ENCODE data around the gene ATR.
"Not testable (repeated sequence)": the region's sequence is repeated elsewhere in the genome, so short reads cannot be mapped to it uniquely, and the experiment has no call there.

The ATR gene

GRCh38 chr3:142578329-142579223 is at the start of gene ATR:
Gene ATR (minus strand): TSS chr3:142578733. CDS start chr3:142578704, 29 bp downstream.
- DNase-seq (ENCODE audit: low spot score) = peak; percentile 95

DNA sequence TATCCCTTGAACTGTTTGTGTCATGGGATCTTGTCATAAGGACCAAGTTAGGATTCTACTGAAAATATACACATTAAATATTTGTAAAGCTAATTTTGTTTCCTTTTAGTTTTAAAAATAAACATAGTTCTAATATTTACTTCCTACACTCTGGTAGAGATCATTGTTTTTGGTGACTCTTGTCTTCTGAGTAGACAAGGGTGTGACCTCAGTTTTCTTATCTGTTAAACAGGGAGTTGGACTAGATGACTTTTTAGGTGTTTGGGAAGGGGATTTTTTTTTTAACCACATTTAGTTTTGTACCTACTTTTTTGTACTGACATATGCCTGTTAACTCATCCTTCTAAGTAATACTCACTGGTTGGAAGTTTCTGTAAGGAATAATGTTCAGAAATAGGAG is 48.4 kb upstream of the ATR start:
- no peak for DNase-seq (ENCODE audit: low spot score)

- no peak for DNase-seq (ENCODE audit: low spot score)
Measured at GRCh38 chr3:142625153-142625440, 46.6 kb upstream of the ATR start.

GRCh38 chr3:142624341-142625152 is 46.0 kb upstream of the ATR start:
- no peak for DNase-seq (ENCODE audit: low spot score)

- no peak for DNase-seq (ENCODE audit: low spot score)
Measured at GRCh38 chr3:142623194-142623593, 44.7 kb upstream of the ATR start.

DNA sequence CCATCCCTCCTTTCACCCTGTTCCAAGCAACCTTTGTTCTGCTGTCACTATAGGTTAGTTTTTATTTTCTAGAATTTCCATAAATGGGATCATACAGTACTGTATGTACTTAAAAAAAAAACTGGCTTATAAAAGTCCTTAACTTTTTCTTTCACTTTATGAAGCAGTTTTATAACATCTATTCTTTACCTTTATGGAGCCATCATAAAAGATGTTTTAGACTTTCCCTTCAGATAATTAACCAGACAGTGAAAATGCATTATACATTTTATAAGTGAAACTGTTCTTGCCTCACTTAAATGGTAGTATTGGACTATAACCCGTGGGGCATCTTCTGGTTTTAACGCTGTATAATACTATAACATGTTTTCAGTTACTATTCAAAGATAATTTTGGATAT is 43.9 kb upstream of the ATR start:
- no peak for DNase-seq (ENCODE audit: low spot score)

DNA sequence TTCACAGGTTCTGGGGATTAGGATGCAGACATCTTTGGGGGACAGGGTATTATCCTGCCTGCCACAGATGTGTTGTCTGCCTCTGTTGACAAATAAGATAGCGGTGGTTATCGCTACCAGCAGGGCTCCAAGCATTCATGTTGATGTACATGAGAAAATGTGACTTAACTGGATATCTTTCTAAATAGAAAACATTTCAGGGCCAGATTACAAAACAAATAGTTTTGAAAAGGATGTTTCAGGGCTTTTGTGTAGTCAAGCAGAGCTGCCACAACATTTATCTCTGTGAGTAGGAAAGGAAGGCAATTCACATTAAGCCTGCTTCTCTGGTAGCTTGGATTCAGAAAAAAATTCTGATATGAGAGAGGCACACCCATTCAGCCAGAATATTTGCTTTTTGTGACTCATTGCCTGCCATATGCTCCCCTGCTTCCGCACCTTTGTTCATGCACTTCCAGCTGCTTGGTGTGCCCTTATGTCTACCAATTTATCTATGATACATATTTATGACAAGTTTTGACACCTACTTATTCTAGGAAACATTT is 40.5 kb upstream of the ATR start:
- peak; percentile 28 for DNase-seq (ENCODE audit: low spot score)

DNA sequence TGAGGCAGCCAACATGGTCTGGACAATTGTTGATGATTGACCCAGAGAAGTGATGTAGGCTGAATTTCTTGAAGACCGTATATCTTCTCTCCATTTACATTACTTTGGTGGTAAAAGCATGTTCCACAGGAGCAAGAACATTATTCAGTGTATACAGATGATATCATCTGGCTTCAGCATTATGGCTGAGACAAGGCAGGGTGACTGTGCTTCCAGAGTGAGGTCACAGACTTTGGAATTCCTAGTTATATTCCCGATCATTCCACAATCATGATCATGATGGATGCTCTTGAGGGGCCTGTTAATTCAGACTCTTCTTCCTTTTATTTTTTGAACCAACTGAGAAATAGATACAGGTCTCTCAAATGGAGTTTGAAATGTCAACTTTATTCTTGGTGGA is 36.6 kb upstream of the ATR start:
- no peak for DNase-seq (ENCODE audit: low spot score)

GRCh38 chr3:142614059-142614626 is 35.6 kb upstream of the ATR start:
- no peak for DNase-seq (ENCODE audit: low spot score)

DNA sequence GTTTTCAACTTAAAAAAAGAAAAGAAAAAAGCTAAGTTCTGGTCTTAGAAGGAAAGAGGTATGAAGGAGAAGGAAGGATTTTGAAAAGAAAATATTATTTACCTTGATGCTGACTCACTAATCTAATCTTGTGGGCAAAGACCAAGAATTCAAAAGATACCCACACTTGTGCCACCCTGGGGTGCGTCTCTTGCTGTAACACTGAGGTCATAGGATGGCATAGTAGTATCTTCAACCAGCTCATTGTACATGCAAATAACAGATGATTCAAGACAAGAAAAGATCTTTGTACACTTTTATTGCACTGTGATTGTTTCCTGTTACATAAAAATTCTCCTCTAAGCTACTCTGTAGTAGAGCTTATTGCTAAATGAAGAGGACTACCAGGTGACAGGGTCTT is 35.0 kb upstream of the ATR start:
- no peak for DNase-seq (ENCODE audit: low spot score)

GRCh38 chr3:142611206-142611605 is 32.7 kb upstream of the ATR start:
- no peak for DNase-seq (ENCODE audit: low spot score)

DNA sequence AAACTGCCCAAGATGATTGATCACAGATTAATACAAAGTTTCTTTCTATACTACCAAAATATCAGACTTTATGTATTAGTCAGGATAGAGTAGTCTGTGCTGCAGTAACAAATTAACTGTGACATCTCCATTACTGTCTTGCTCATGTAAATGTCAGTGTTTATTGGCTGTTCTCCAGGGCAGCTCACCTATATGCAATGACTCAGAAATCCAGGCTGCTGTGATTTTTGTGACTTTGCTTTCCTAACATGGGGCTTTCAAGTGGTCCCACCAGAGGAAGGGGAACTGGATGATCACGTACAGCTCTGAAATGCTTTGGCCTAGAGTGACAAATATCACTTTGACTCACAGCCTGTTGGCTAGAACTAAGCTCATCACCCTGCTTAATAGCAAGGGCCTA is 30.6 kb upstream of the ATR start:
- DNase-seq (ENCODE audit: low spot score) = no peak

GRCh38 chr3:142608631-142609030 is 30.1 kb upstream of the ATR start:
- no peak for DNase-seq (ENCODE audit: low spot score)

- DNase-seq (ENCODE audit: low spot score) = no peak
Measured at GRCh38 chr3:142604940-142605339, 26.4 kb upstream of the ATR start.

DNA sequence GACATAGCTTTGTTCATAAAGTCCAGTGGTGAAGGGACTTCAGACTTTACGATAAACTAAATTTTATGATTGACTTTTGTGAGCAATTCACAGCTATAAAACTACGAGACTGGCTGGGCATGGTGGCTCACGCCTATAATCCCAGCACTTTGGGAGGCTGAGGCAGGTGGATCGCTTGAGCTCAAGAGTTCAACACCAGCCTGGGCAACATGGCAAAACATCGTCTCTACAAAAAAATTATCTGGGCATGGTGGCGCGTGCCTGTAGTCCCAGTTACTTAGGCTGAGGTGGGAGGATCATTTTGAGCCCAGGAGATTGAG is 24.8 kb upstream of the ATR start:
- not testable (repeated sequence) for DNase-seq (ENCODE audit: low spot score)

GRCh38 chr3:142602619-142603385 is 24.3 kb upstream of the ATR start:
- no peak for DNase-seq (ENCODE audit: low spot score)

GRCh38 chr3:142601713-142602112 is 23.2 kb upstream of the ATR start:
- no peak for DNase-seq (ENCODE audit: low spot score)

DNA sequence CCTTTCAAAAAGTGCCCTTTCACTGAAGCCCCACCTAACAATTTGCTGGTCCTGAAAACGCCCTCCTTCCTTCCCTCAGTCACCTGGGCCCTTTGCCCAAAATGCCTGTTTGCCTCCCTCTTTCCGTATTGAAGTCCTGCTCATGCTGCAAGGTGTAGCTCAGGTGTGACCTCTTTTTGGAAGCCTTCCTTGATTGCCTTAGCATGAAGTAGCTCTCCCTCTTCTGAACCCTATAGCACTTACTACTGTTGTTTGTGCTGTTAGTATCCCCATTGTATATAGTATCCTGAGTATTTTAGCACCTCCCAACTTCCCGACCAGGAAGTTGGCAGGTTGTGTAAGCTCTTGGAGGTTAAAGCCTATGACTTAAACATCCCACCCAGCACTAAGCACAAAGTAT is 19.4 kb upstream of the ATR start:
- no peak for DNase-seq (ENCODE audit: low spot score)

DNA sequence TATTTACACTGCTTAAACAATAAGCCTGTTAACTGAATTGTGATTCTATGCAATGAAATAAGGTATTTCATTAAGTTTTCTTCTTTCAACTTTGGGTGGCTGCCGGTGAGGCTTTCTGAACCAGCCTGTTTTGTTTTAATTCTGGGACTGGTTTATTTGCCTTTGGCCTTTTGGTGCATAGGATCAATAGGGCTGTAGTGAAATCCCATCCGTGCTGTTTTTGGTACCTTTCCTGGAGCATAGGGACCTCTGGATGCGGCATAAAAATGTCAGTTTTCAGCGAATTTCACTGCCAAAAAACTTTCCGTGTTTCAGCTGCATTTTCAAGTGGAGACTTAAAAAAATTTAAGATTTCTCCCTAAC is 18.2 kb upstream of the ATR start:
- DNase-seq (ENCODE audit: low spot score) = no peak

- peak; percentile 80 for DNase-seq (ENCODE audit: low spot score)
Measured at GRCh38 chr3:142595951-142596725, 17.6 kb upstream of the ATR start, which contains the start of gene PLS1. Gene PLS1 (plus strand): TSS chr3:142596393. CDS start chr3:142664238, 67,845 bp downstream.

DNA sequence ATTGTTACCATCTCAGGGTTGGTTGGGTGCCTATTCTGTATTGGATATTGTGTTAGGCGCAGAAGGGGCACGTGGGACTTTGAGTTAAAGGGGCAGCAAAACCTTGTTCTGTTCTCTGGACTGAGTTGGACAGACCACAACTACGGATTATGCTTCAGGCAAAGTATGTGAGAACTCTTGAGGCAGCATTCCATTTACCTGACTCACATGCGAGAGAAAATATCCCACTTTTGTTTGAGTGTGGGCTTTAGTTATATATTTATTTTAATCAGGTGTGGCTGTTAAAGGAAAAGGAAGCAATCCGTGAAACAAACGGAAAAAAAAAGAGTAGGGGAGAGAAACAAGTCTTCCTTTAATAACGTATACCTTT is 17.0 kb upstream of the ATR start:
- DNase-seq (ENCODE audit: low spot score) = no peak

All from Ammon's horn (tissue), 1 donor.